ENCODE data around the gene ZSWIM1.

Gene ZSWIM1

DNA sequence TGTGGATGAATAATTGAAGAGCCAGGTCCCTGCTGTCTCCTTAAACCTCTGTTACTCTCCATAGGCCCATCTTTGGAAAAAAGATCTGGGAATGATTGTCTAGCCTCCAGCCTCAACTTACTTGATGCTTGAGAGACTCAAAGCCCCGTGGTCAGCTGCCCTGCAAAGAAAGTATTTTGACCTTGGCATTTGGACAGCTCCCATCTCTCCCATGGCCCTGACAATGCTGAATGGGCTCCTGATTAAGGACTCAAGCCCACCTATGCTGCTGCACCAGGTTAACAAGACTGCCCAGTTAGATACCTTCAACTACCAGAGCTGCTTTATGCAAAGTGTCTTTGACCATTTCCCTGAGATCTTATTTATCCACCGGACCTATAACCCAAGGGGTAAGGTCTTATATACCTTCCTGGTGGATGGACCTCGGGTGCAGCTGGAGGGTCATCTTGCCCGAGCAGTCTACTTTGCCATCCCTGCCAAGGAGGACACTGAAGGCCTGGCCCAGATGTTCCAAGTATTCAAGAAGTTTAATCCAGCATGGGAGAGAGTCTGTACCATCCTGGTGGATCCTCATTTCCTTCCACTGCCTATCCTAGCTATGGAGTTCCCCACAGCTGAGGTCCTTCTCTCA is 1.6 kb downstream of the ZSWIM1 start:
- DNase-seq (ENCODE audit: low read depth in 1 of 2, low spot score in 1 of 2) = no peak
- H3K27ac ChIP-seq (replicated peaks) = no peak overlapping the region
- H3K4me3 ChIP-seq (replicated peaks; ENCODE audit: insufficient read depth, low read length) = no peak overlapping the region
- TF ChIP-seq REST (IDR thresholded peaks at IDR 0.05; ENCODE audit: insufficient replicate concordance, low read depth) (peak; percentile 54), POLR2AphosphoS5 (IDR thresholded peaks at IDR 0.05; ENCODE audit: low read depth) (no peak), SPI1 (IDR thresholded peaks at IDR 0.05; ENCODE audit: borderline replicate concordance, low read depth) (no peak)
- no peaks in the 10 kb centered on the region for H3K27me3 ChIP-seq (ENCODE audit: insufficient read depth, poor library complexity, severe bottlenecking)

DNA sequence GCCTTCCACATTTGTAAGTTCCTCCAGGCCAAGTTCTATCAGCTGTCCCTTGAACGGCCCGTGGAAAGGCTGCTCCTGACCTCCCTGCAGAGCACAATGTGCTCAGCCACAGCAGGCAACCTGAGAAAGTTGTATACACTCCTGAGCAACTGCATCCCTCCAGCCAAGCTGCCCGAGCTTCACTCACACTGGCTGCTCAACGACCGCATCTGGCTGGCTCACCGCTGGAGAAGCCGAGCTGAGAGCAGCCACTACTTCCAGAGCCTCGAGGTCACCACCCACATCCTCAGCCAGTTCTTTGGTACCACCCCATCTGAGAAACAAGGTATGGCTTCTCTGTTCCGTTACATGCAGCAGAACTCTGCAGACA is 2.1 kb downstream of the ZSWIM1 start:
- no peak for TF ChIP-seq REST (IDR thresholded peaks at IDR 0.05; ENCODE audit: insufficient replicate concordance, low read depth)
- TF ChIP-seq SPI1 (IDR thresholded peaks at IDR 0.05; ENCODE audit: borderline replicate concordance, low read depth) = no peak
- TF ChIP-seq, protein P1, sequence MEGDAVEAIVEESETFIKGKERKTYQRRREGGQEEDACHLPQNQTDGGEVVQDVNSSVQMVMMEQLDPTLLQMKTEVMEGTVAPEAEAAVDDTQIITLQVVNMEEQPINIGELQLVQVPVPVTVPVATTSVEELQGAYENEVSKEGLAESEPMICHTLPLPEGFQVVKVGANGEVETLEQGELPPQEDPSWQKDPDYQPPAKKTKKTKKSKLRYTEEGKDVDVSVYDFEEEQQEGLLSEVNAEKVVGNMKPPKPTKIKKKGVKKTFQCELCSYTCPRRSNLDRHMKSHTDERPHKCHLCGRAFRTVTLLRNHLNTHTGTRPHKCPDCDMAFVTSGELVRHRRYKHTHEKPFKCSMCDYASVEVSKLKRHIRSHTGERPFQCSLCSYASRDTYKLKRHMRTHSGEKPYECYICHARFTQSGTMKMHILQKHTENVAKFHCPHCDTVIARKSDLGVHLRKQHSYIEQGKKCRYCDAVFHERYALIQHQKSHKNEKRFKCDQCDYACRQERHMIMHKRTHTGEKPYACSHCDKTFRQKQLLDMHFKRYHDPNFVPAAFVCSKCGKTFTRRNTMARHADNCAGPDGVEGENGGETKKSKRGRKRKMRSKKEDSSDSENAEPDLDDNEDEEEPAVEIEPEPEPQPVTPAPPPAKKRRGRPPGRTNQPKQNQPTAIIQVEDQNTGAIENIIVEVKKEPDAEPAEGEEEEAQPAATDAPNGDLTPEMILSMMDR (IDR thresholded peaks at IDR 0.05; ENCODE audit: insufficient read depth, low read length) = no peak
- no peak for TF ChIP-seq GABPA (IDR thresholded peaks at IDR 0.05; ENCODE audit: low read depth)
- no peak for TF ChIP-seq POLR2AphosphoS5 (IDR thresholded peaks at IDR 0.05; ENCODE audit: low read depth)
- Histone ChIP-seq H3K27me3 (ENCODE audit: insufficient read depth, poor library complexity, severe bottlenecking) (no peaks in the 10 kb centered on the region), H3K4me3 (replicated peaks; ENCODE audit: insufficient read depth, low read length) (no peak overlapping the region), H3K27ac (replicated peaks) (no peak overlapping the region)
- DNase-seq (ENCODE audit: low read depth in 1 of 2, low spot score in 1 of 2) = no peak

- Histone ChIP-seq H3K27me3 (ENCODE audit: insufficient read depth, poor library complexity, severe bottlenecking) (no peaks in the 10 kb centered on the region), H3K4me3 (replicated peaks; ENCODE audit: insufficient read depth, low read length) (no peak overlapping the region), H3K27ac (replicated peaks) (no peak overlapping the region)
- no peak for DNase-seq (ENCODE audit: low read depth in 1 of 2, low spot score in 1 of 2)
- TF ChIP-seq SPI1 (IDR thresholded peaks at IDR 0.05; ENCODE audit: borderline replicate concordance, low read depth) (no peak), GABPA (IDR thresholded peaks at IDR 0.05; ENCODE audit: low read depth) (no peak), POLR2AphosphoS5 (IDR thresholded peaks at IDR 0.05; ENCODE audit: low read depth) (no peak), REST (IDR thresholded peaks at IDR 0.05; ENCODE audit: insufficient replicate concordance, low read depth) (no peak)
- TF ChIP-seq, protein P1 (IDR thresholded peaks at IDR 0.05; ENCODE audit: insufficient read depth, low read length) = no peak
Measured at GRCh38 chr20:45886590-45887345, 5.7 kb downstream of the ZSWIM1 start.

Measured in HL-60 (cell line).